ENCODE data around the gene GRAMD4. TPM values are rescaled to one million over a fixed set of nuclear protein-coding genes. Genes with fewer than 3 reads are reported as not detected.

The GRAMD4 gene
- total RNA-seq, 1 donor = 18.1 TPM

DNA sequence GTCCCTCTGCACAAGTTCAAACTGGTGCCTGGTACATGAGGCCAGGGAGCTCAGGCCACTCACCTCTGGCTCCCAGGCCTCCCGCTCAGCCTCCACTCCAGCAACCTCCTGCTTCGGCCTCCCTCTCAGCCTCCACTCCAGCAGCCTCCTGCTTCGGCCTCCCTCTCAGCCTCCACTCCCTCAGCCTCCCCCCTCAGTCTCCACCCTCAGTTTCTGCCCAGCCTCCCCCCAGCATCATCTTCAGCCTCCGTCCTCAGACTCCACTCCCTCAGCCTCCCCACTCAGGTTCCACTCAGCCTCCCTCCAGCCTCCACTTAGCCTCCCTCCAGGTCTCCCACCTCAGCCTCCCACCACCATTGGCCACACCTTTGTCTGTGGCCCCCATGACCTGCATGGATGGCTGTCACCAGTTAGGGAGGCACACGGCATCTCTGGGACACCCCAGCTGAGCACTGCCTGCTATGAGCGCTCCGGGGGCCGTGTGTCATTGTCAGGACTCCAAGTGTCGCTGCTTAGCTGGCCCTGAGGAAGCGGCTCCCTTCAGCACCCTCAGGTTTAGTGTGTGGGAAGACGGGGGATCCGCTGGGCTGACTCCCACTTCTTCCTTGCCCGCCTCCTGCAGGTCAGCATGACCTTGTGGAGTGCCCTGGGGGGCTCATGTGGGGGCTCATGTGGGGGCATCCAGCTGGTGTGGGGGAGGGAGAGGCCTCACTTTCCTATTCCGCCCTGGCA, 39.0 kb downstream of the GRAMD4 start:
- H3K4me3 ChIP-seq (ENCODE audit: low read depth, low read length) = no peak overlapping the region
- DNase-seq (ENCODE audit: low read depth) = no peak
- TF ChIP-seq, protein P1, sequence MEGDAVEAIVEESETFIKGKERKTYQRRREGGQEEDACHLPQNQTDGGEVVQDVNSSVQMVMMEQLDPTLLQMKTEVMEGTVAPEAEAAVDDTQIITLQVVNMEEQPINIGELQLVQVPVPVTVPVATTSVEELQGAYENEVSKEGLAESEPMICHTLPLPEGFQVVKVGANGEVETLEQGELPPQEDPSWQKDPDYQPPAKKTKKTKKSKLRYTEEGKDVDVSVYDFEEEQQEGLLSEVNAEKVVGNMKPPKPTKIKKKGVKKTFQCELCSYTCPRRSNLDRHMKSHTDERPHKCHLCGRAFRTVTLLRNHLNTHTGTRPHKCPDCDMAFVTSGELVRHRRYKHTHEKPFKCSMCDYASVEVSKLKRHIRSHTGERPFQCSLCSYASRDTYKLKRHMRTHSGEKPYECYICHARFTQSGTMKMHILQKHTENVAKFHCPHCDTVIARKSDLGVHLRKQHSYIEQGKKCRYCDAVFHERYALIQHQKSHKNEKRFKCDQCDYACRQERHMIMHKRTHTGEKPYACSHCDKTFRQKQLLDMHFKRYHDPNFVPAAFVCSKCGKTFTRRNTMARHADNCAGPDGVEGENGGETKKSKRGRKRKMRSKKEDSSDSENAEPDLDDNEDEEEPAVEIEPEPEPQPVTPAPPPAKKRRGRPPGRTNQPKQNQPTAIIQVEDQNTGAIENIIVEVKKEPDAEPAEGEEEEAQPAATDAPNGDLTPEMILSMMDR (IDR thresholded peaks at IDR 0.05; ENCODE audit: insufficient read depth, low read depth, low read length) = no peak

- no peak overlapping the region for H3K4me3 ChIP-seq (ENCODE audit: low read depth, low read length)
- no peak for DNase-seq (ENCODE audit: low read depth)
- TF ChIP-seq, protein P1 (IDR thresholded peaks at IDR 0.05; ENCODE audit: insufficient read depth, low read depth, low read length) = no peak
Observed at GRCh38 chr22:46659791-46660186, 39.6 kb downstream of the GRAMD4 start.

GRCh38 chr22:46660604-46661201, 40.5 kb downstream of the GRAMD4 start:
- DNase-seq (ENCODE audit: low read depth) = no peak
- no peak overlapping the region for H3K4me3 ChIP-seq (ENCODE audit: low read depth, low read length)
- TF ChIP-seq, protein P1 (IDR thresholded peaks at IDR 0.05; ENCODE audit: insufficient read depth, low read depth, low read length) = no peak

- no peak overlapping the region for H3K4me3 ChIP-seq (ENCODE audit: low read depth, low read length)
- DNase-seq (ENCODE audit: low read depth) = peak; percentile 45
- TF ChIP-seq, protein P1 (IDR thresholded peaks at IDR 0.05; ENCODE audit: insufficient read depth, low read depth, low read length) = no peak
Observed at GRCh38 chr22:46661221-46661851, 41.1 kb downstream of the GRAMD4 start.

- TF ChIP-seq, protein P1 (IDR thresholded peaks at IDR 0.05; ENCODE audit: insufficient read depth, low read depth, low read length) = no peak
- no peak overlapping the region for H3K4me3 ChIP-seq (ENCODE audit: low read depth, low read length)
- no peak for DNase-seq (ENCODE audit: low read depth)
Observed at GRCh38 chr22:46662226-46662625, 42.0 kb downstream of the GRAMD4 start.

- TF ChIP-seq, protein P1 (IDR thresholded peaks at IDR 0.05; ENCODE audit: insufficient read depth, low read depth, low read length) = no peak
- no peak for DNase-seq (ENCODE audit: low read depth)
- no peak overlapping the region for H3K4me3 ChIP-seq (ENCODE audit: low read depth, low read length)
Observed at GRCh38 chr22:46663001-46663400, 42.8 kb downstream of the GRAMD4 start.

Data from fibroblast of villous mesenchyme (primary cell).